GM19023 (cell line): ENCODE data around the gene DIP2C.

Experiments used
- ATAC-seq: cut with Tn5 transposase; IDR thresholded peaks from one replicate; pipeline ENCODE4 v1.9.1; 2021; ENCODE audit warnings: mild to moderate bottlenecking, moderate library complexity; ENCODE audit not compliant: unreplicated experiment

The DIP2C gene, protein sequence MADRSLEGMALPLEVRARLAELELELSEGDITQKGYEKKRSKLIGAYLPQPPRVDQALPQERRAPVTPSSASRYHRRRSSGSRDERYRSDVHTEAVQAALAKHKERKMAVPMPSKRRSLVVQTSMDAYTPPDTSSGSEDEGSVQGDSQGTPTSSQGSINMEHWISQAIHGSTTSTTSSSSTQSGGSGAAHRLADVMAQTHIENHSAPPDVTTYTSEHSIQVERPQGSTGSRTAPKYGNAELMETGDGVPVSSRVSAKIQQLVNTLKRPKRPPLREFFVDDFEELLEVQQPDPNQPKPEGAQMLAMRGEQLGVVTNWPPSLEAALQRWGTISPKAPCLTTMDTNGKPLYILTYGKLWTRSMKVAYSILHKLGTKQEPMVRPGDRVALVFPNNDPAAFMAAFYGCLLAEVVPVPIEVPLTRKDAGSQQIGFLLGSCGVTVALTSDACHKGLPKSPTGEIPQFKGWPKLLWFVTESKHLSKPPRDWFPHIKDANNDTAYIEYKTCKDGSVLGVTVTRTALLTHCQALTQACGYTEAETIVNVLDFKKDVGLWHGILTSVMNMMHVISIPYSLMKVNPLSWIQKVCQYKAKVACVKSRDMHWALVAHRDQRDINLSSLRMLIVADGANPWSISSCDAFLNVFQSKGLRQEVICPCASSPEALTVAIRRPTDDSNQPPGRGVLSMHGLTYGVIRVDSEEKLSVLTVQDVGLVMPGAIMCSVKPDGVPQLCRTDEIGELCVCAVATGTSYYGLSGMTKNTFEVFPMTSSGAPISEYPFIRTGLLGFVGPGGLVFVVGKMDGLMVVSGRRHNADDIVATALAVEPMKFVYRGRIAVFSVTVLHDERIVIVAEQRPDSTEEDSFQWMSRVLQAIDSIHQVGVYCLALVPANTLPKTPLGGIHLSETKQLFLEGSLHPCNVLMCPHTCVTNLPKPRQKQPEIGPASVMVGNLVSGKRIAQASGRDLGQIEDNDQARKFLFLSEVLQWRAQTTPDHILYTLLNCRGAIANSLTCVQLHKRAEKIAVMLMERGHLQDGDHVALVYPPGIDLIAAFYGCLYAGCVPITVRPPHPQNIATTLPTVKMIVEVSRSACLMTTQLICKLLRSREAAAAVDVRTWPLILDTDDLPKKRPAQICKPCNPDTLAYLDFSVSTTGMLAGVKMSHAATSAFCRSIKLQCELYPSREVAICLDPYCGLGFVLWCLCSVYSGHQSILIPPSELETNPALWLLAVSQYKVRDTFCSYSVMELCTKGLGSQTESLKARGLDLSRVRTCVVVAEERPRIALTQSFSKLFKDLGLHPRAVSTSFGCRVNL (N-terminal part only)

GRCh38 chr10:689452-690371, at the start of gene DIP2C:
DIP2C (minus strand) TSS chr10:689668; CDS start chr10:689578, 90 bp downstream.
- no peak for ATAC-seq

GRCh38 chr10:734481-734880, 45.0 kb upstream of the DIP2C start:
- no peak for ATAC-seq

GRCh38 chr10:733086-733485, 43.6 kb upstream of the DIP2C start:
- no peak for ATAC-seq

DNA sequence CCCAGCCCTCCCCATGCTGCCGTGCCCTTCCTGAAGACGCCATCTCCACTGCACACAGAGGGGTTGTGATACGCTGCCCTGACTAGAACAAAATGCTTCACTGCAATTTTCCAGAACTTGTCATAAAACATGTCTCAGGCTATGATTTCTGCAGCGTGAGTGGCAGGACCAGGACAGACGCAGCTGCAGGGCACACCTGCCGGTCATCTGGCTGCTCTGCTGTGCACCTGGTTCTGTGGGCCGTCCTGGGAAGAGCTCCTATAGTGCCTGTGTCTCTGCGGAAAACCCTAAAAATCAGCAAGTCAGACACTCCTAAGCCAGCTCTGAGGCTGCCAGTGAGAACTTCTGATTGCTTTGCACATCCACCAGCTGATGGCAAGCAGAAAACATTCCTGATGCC, 39.7 kb upstream of the DIP2C start:
- ATAC-seq = no peak

- no peak for ATAC-seq
Measured at GRCh38 chr10:728603-729002, 39.1 kb upstream of the DIP2C start.

GRCh38 chr10:727162-727790, 37.8 kb upstream of the DIP2C start:
- no peak for ATAC-seq

GRCh38 chr10:725786-726185, 36.3 kb upstream of the DIP2C start:
- ATAC-seq = no peak

DNA sequence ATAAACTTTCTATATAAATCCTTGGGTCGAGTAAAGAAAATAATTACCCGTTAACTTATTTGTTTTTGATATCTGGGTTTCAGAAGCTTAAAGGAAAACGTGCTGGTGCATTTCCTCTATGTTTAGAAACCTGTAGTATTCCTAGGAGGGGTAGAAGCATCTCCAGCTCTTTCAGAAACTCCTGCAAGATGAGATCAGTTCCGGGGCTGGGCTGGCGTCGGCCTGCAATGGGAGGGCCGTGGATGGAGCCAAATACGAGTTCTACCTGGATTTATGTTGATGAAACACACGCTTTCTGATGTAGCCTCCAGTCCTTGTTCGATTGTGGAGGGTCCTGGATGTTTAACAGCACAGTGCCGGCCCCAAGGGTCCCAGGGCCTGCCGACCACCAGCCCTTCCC, 35.8 kb upstream of the DIP2C start:
- no peak for ATAC-seq

GRCh38 chr10:723973-724372, 34.5 kb upstream of the DIP2C start:
- ATAC-seq = no peak

- ATAC-seq = no peak
Measured at GRCh38 chr10:722281-723060, 33.0 kb upstream of the DIP2C start.

GRCh38 chr10:718143-718700, 28.8 kb upstream of the DIP2C start:
- no peak for ATAC-seq

- ATAC-seq = no peak
Measured at GRCh38 chr10:717458-717857, 28.0 kb upstream of the DIP2C start.

DNA sequence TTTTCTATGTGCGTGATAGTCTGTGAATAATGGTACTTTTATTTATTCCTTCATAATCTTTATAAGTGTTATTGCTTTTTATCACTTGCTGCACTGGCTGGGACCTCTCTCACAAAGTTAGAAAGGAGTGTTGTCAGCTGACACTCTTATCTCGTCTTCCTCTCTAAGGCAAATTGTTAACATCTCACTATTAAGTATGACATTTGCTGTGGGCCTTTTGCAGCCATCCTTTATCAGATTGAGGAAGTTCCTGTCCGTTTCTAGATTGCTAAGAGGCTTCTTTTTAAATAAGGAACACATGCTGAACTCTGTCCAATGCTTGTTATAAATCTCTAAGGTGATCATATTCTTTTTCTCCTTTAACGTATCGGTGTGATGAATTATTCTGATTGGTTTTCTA, 27.4 kb upstream of the DIP2C start:
- ATAC-seq = no peak

DNA sequence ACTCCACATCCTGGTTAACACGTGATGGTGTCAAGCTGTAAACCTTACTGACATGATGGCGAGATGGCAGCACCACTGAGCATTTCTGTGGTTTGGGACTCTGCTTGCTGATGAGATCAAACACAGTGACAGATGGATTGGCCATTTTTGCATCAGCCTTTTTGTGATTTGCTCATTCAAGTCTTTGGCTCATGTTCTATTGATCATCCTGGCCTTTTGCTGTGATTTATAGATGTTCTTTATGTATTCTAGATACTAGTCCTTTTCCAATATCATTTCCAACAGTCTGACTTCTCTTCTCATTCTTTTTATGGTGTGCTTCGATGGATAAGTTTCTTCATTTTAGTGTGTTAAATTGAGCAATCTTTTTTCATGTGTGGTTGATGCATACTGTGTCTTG, 24.7 kb upstream of the DIP2C start:
- ATAC-seq = no peak

DNA sequence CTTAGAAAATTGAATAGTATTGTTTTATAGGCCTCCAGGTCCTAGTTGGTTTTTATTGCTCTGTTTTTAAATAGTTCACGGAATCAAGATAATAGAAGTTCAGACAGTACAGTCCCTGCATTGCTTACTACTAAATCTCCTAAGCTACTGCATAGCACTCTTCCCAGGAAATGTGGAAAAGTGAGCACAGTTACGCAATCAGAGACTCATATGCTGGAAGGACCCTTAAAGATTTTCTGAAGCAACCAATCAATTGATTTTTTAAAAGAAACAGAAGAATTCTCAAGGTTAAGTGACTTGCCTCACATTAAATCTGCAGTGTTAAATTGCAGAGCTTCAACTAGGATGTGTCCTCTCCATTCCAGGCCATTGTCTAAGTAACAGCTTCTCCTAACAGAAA, 23.1 kb upstream of the DIP2C start:
- no peak for ATAC-seq

DNA sequence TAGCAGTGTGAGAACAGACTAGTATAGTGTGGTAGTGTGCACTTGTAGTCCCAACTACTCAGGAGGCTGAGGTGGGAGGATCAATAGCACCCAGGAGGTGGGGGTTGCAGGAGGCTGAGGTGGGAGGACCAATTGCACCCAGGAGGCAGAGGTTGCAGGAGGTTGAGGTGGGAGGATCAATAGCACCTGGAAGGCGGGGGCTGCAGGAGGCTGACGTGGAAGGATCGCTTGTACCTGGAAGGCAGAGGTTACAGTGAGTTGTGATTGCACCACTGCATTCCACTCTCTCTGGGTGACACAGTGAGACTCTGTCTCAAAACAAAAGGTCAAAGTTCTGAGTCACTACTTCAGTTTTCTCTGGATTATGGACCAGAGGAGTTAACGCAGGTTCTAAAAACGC, 22.6 kb upstream of the DIP2C start:
- ATAC-seq = no peak

GRCh38 chr10:707861-708260, 18.4 kb upstream of the DIP2C start:
- no peak for ATAC-seq

DNA sequence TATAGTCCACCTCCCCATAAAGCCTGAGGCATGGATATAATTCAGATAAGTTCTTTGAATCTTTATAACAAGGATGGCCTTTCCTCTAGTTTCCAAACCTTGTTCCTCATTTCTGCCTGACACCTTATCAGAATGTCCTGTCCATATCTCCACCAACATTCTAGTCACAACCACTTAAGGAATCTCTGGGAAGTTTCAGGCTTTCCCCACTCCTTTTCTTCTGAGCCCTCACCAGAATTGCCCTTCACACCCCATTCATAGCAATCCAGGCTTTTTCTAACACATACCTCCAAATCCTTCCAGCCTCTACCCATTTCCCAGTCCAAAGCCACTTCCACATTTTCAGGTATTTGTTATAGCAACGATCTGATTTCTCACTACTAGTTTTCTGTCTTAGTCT, 18.0 kb upstream of the DIP2C start:
- ATAC-seq = no peak

GRCh38 chr10:703118-703517, 13.7 kb upstream of the DIP2C start:
- no peak for ATAC-seq
